ENCODE data around the gene SORBS2.

- TF ChIP-seq CTCF (IDR thresholded peaks at IDR 0.05) = no peak
- no peak for TF ChIP-seq EP300 (IDR thresholded peaks at IDR 0.05)
- no peak for TF ChIP-seq POLR2A (IDR thresholded peaks at IDR 0.05)
Observed at GRCh38 chr4:185626798-185627197, 185.2 kb downstream of the SORBS2 start.

Data from tibial nerve (tissue), 4 donors.